H9 (cell line): Measurements from ENCODE around the gene SLC45A1. TPM values are rescaled to one million over a fixed set of nuclear protein-coding genes. Genes with fewer than 3 reads are reported as not detected.

Source experiments
- DNase-seq: peaks from one replicate; pipeline ENCODE4 v3.0.0-alpha.2; 2017
- H2AFZ ChIP-seq: one replicate; pipeline ENCODE4 v1.6.1; 2013; ENCODE audit warnings: mild to moderate bottlenecking, low read length, control low read depth, moderate library complexity
- H2AK5ac ChIP-seq: 2 replicates; pipeline ENCODE4 v1.6.1; 2013; ENCODE audit warnings: low read length, control low read depth, mixed read lengths; ENCODE audit not compliant: insufficient read length
- H2BK120ac ChIP-seq: one replicate; pipeline ENCODE4 v1.6.1; 2013; ENCODE audit warnings: low read depth, mild to moderate bottlenecking, low read length, control low read depth, inconsistent platforms; ENCODE audit not compliant: poor library complexity, severe bottlenecking
- H2BK12ac ChIP-seq: 2 replicates; pipeline ENCODE4 v1.6.1; 2013; ENCODE audit warnings: low read length, control low read depth, mixed read lengths, low read depth; ENCODE audit not compliant: insufficient read length
- H2BK15ac ChIP-seq: 2 replicates; pipeline ENCODE4 v1.6.1; 2013; ENCODE audit warnings: low read depth, low read length, control low read depth
- H2BK20ac ChIP-seq: one replicate; pipeline ENCODE4 v1.6.1; 2013; ENCODE audit warnings: low read depth, mild to moderate bottlenecking, low read length, control low read depth, inconsistent platforms; ENCODE audit not compliant: poor library complexity, severe bottlenecking
- H2BK5ac ChIP-seq: 2 replicates; pipeline ENCODE4 v1.6.1; 2013; ENCODE audit warnings: low read length, control low read depth, mixed read lengths; ENCODE audit not compliant: insufficient read length
- H3K14ac ChIP-seq: 2 replicates; pipeline ENCODE4 v1.6.1; 2013; ENCODE audit warnings: low read length, control low read depth; ENCODE audit not compliant: insufficient read depth
- H3K18ac ChIP-seq: 2 replicates; pipeline ENCODE4 v1.6.1; 2013; ENCODE audit warnings: low read depth, mild to moderate bottlenecking, mixed read lengths, low read length, control low read depth; ENCODE audit not compliant: insufficient read length
- H3K23ac ChIP-seq: 2 replicates; pipeline ENCODE4 v1.6.1; 2013; ENCODE audit warnings: low read length, control low read depth, mixed read lengths, low read depth; ENCODE audit not compliant: insufficient read length
- H3K23me2 ChIP-seq: 2 replicates; pipeline ENCODE4 v1.6.1; 2013; ENCODE audit warnings: low read depth, mild to moderate bottlenecking, mixed read lengths, low read length, control low read depth; ENCODE audit not compliant: insufficient read length, poor library complexity, severe bottlenecking
- H3K27ac ChIP-seq: 2 replicates; pipeline ENCODE4 v1.5.1; 2013; ENCODE audit warnings: low read length, control low read depth, mixed read lengths, low read depth; ENCODE audit not compliant: insufficient read length
- H3K27me3 ChIP-seq: 2 replicates; pipeline ENCODE4 v1.6.1; 2013; ENCODE audit warnings: low read length, control low read depth, inconsistent platforms; ENCODE audit not compliant: insufficient read depth
- H3K4ac ChIP-seq: 2 replicates; pipeline ENCODE4 v1.6.1; 2013; ENCODE audit warnings: low read depth, mild to moderate bottlenecking, control low read depth, inconsistent platforms, low read length, moderate library complexity
- H3K4me1 ChIP-seq: 2 replicates; pipeline ENCODE4 v1.6.1; 2013; ENCODE audit warnings: low read length, control low read depth, inconsistent platforms; ENCODE audit not compliant: insufficient read depth
- H3K4me2 ChIP-seq: 2 replicates; pipeline ENCODE4 v1.6.1; 2013; ENCODE audit warnings: low read length, control low read depth, mixed read lengths; ENCODE audit not compliant: insufficient read length, insufficient read depth
- H3K56ac ChIP-seq: 2 replicates; pipeline ENCODE4 v1.6.1; 2013; ENCODE audit warnings: low read depth, mild to moderate bottlenecking, mixed read lengths, low read length, control low read depth; ENCODE audit not compliant: insufficient read length
- H3K79me1 ChIP-seq: 2 replicates; pipeline ENCODE4 v1.6.1; 2013; ENCODE audit warnings: low read depth, mild to moderate bottlenecking, moderate library complexity, low read length, control low read depth, inconsistent platforms; ENCODE audit not compliant: insufficient read depth, poor library complexity, severe bottlenecking
- H3K79me2 ChIP-seq: 2 replicates; pipeline ENCODE4 v1.6.1; 2013; ENCODE audit warnings: low read length, control low read depth, inconsistent platforms; ENCODE audit not compliant: insufficient read depth
- H3K9ac ChIP-seq: 2 replicates; pipeline ENCODE4 v1.6.1; 2013; ENCODE audit warnings: low read length, control low read depth, mixed read lengths; ENCODE audit not compliant: insufficient read length; ENCODE audit errors: extremely low read depth
- H3K9me3 ChIP-seq: one replicate; pipeline ENCODE4 v1.6.1; 2013; ENCODE audit warnings: low read depth, low read length, inconsistent platforms; ENCODE audit not compliant: control insufficient read depth
- H3T11ph ChIP-seq: one replicate; pipeline ENCODE4 v1.6.1; 2013; ENCODE audit warnings: mild to moderate bottlenecking, low read length, control low read depth, inconsistent platforms
- H4K20me1 ChIP-seq: one replicate; pipeline ENCODE4 v1.6.1; 2013; ENCODE audit not compliant: control insufficient read depth, insufficient read length, insufficient read depth
- H4K5ac ChIP-seq: 2 replicates; pipeline ENCODE4 v1.6.1; 2013; ENCODE audit warnings: low read depth, mild to moderate bottlenecking, mixed read lengths, low read length, control low read depth; ENCODE audit not compliant: insufficient read length
- H4K8ac ChIP-seq: replicated peaks from 2 replicates; pipeline ENCODE4 v1.6.1; 2013; ENCODE audit warnings: low read length, control low read depth, mixed read lengths, low read depth; ENCODE audit not compliant: insufficient read length
- H4K91ac ChIP-seq: 2 replicates; pipeline ENCODE4 v1.6.1; 2013; ENCODE audit warnings: low read depth, mild to moderate bottlenecking, moderate library complexity, mixed read lengths, low read length, control low read depth; ENCODE audit not compliant: insufficient read length
- H3K27ac Mint-ChIP-seq, 3 experiments: 2 replicates in 2 of 3; 3 replicates in 1 of 3; pipeline ENCODE4 v1.8.0; 2020 to 2021; ENCODE audit warnings: mixed read lengths in 3 of 3, mild to moderate bottlenecking in 1 of 3, moderate library complexity in 1 of 3
- H3K27me3 Mint-ChIP-seq: 2 replicates; pipeline ENCODE4 v1.8.0; 2021; ENCODE audit warnings: low read depth, mild to moderate bottlenecking, moderate library complexity, mixed read lengths
- H3K36me3 Mint-ChIP-seq, 3 experiments: 2 replicates in 2 of 3; 3 replicates in 1 of 3; pipeline ENCODE4 v1.8.0; 2020 to 2021; ENCODE audit warnings: low read depth in 3 of 3, mixed read lengths in 3 of 3; ENCODE audit not compliant: insufficient read depth in 1 of 3
- H3K4me1 Mint-ChIP-seq, 2 experiments: 2 replicates each; pipeline ENCODE4 v1.8.0; 2020; ENCODE audit warnings: mixed read lengths in 2 of 2
- H3K4me3 Mint-ChIP-seq, 2 experiments: 2 replicates in 1 of 2; 3 replicates in 1 of 2; pipeline ENCODE4 v1.8.0; 2020 to 2021; ENCODE audit warnings: mild to moderate bottlenecking in 2 of 2, mixed read lengths in 2 of 2, moderate library complexity in 1 of 2
- H3K9me3 Mint-ChIP-seq, 2 experiments: 2 replicates in 1 of 2; 3 replicates in 1 of 2; pipeline ENCODE4 v1.8.0; 2020; ENCODE audit warnings: mild to moderate bottlenecking in 2 of 2, mixed read lengths in 2 of 2, moderate library complexity in 1 of 2
- WGBS: extraction: QIAGEN DNeasy Blood & Tissue Kit; methylation state at CpG from one replicate; pipeline ENCODE4 v1.1.7; 2013; ENCODE audit warnings: missing lambda C conversion rate, low lambda C conversion rate, mixed read lengths; ENCODE audit not compliant: insufficient read length; ENCODE audit errors: extremely low coverage; 5-methylcytosine and 5-hydroxymethylcytosine counted together
- total RNA-seq: library from RNA; stranded (reverse); gene quantifications from 2 replicates; pipeline ENCODE4 v1.2.1, GENCODE V29; 2021
- TF ChIP-seq, protein P1 (sequence below): fragments of 200-600 bp; sonication (generic); conservative IDR thresholded peaks from 3 replicates; pipeline ENCODE4 v1.8.0; 2021; ENCODE audit warnings: antibody characterized with exemption, mild to moderate bottlenecking

Gene SLC45A1
- total RNA-seq, 1 experiment from 2014 or later = 0.63 TPM

DNA sequence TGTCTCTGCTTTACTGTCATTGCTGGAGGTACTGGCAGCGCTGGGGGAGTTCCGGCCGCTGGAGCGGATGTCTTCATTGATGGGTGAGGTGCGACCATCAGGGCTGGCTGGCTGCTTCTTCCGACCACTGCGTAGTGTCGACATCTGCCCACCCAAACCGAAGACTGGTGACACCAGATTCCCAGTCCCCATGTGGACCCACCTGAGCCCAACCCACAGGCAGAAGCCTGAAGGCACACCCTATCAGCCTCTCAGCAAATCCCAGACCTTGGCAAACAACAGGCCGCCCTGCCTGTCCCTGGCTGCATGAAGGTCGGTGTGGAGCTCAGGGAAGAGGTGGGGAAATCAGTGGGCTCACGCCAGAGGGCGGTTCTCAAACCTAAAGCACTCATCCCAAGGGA, 44.8 kb downstream of the SLC45A1 start:
- Histone ChIP-seq H3K14ac (no peak overlapping the region), H3K4me1 (no peaks in the 10 kb centered on the region), H2BK15ac (no peak overlapping the region), H3K4ac (no peak overlapping the region), H3K9me3 (no peaks in the 10 kb centered on the region), H3T11ph (no peak overlapping the region), H3K79me2 (no peaks in the 10 kb centered on the region), H2AFZ (no peak overlapping the region), H2BK5ac (no peak overlapping the region), H3K27me3 (no peaks in the 10 kb centered on the region), H3K23ac (no peak overlapping the region), H3K27ac (no peak overlapping the region), H3K56ac (no peak overlapping the region), H4K5ac (no peak overlapping the region), H4K8ac (no peak overlapping the region), H2BK20ac (no peak overlapping the region), H2BK120ac (no peak overlapping the region), H4K91ac (no peak overlapping the region), H2AK5ac (no peak overlapping the region), H2BK12ac (no peak overlapping the region), H3K23me2 (no peaks in the 10 kb centered on the region), H3K79me1 (no peaks in the 10 kb centered on the region), H3K18ac (no peak overlapping the region), H4K20me1 (no peaks in the 10 kb centered on the region), H3K9ac (no peak overlapping the region), H3K4me2 (no peak overlapping the region)
- Mint-ChIP-seq H3K9me3 (no peaks in the 10 kb centered on the region), H3K4me1 (peaks cover 10 to 11% of the 10 kb centered on the region in 2 experiments), H3K27me3 (no peaks in the 10 kb centered on the region), H3K4me3 (no peak overlapping the region), H3K36me3 (peaks cover 50 to 74% (median 71%) of the 10 kb centered on the region in 3 experiments), H3K27ac (0 out of 7 replicates have a peak overlapping the region, but pooled peaks of 1 of the 3 experiments have one; percentile 78)
- no peak for DNase-seq
- WGBS = no CpG with 5 or more reads among the region's 13 CpGs
- TF ChIP-seq, protein P1, sequence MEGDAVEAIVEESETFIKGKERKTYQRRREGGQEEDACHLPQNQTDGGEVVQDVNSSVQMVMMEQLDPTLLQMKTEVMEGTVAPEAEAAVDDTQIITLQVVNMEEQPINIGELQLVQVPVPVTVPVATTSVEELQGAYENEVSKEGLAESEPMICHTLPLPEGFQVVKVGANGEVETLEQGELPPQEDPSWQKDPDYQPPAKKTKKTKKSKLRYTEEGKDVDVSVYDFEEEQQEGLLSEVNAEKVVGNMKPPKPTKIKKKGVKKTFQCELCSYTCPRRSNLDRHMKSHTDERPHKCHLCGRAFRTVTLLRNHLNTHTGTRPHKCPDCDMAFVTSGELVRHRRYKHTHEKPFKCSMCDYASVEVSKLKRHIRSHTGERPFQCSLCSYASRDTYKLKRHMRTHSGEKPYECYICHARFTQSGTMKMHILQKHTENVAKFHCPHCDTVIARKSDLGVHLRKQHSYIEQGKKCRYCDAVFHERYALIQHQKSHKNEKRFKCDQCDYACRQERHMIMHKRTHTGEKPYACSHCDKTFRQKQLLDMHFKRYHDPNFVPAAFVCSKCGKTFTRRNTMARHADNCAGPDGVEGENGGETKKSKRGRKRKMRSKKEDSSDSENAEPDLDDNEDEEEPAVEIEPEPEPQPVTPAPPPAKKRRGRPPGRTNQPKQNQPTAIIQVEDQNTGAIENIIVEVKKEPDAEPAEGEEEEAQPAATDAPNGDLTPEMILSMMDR = no peak
